Mucosa of descending colon (tissue), 3 donors: Measurements from ENCODE around the gene SEC24D. TPM values are rescaled to one million over a fixed set of nuclear protein-coding genes. Genes with fewer than 3 reads are reported as not detected.

Experiments
- ATAC-seq: fragments of 200-7000 bp; cut with Tn5 transposase; one replicate; pipeline ENCODE4 v1.9.1; 2020; ENCODE audit warnings: mild to moderate bottlenecking, moderate library complexity
- DNase-seq, 3 donors: peaks; one replicate each; pipeline ENCODE4 v3.0.0-alpha.2; 2020
- H3K36me3 ChIP-seq: fragments of 200-600 bp; one replicate; pipeline ENCODE4 v1.8.0; 2021; ENCODE audit warnings: low read depth, mild to moderate bottlenecking
- H3K4me1 ChIP-seq: fragments of 200-600 bp; one replicate; pipeline ENCODE4 v1.8.0; 2021; ENCODE audit warnings: low read depth, mild to moderate bottlenecking
- H3K4me3 ChIP-seq: fragments of 200-600 bp; one replicate; pipeline ENCODE4 v1.8.0; 2021; ENCODE audit warnings: mild to moderate bottlenecking
- H3K9me3 ChIP-seq: fragments of 200-600 bp; one replicate; pipeline ENCODE4 v1.8.0; 2021; ENCODE audit warnings: mild to moderate bottlenecking
- CTCF ChIP-seq: fragments of 200-600 bp; IDR thresholded peaks from one replicate; pipeline ENCODE4 v1.8.0; 2022; ENCODE audit warnings: antibody characterized with exemption, mild to moderate bottlenecking
- intact Hi-C, 2 donors: fragments of 100-400 bp; cut with DNase I in 1 of 2; cut with micrococcal nuclease in 1 of 2; formaldehyde crosslinking; loops; one replicate each; pipeline versions ENCODE4 v1.11.0 to v1.11.1; 2022; cut with DNase I, micrococcal nuclease
- total RNA-seq, 3 donors: library from RNA; stranded (reverse); fragmentation: NEBNext Ultra II Directional in 2 of 3; extraction: Animal tissue kit (Norgen Biotek cat#: 25700) in 2 of 3; gene quantifications; one replicate each; pipeline versions ENCODE4 v1.2.1 to v1.2.4, GENCODE V29; 2021 to 2023
- donor health status: DM: no; HTN: no; CAD: no; lungs with moderate emphysema.
- donor health status: DM: no; HTN: no; CAD: no.
- donor health status: DM: no; HTN: yes; CAD: no.

Gene SEC24D
- total RNA-seq, 3 donors from 2014 or later = 22.1 to 55.6 (median 45.3) TPM

- ATAC-seq = peak; percentile 99
- Histone ChIP-seq H3K4me1 (peaks cover 10% of the 10 kb centered on the region), H3K4me3 (peak within 1 kb of the TSS; percentile 20), H3K36me3 (peaks cover 5% of the 10 kb centered on the region), H3K9me3 (no peaks in the 10 kb centered on the region)
- DNase-seq = peak; percentile 94 to 95 (median 94)
- TF ChIP-seq CTCF = no peak
- intact Hi-C loops = no loop called here
Measured at GRCh38 chr4:118684873-118685811, 150.8 kb downstream of the SEC24D start, which contains the start of gene METTL14. METTL14 (plus strand) TSS chr4:118685392; CDS start chr4:118685535, 143 bp downstream.

- TF ChIP-seq CTCF = no peak
- intact Hi-C loops = no loop called here
- Histone ChIP-seq H3K4me3 (no peak overlapping the region), H3K4me1 (peaks cover 10% of the 10 kb centered on the region), H3K36me3 (no peaks in the 10 kb centered on the region), H3K9me3 (no peaks in the 10 kb centered on the region)
- peak; percentile 30 for ATAC-seq
- DNase-seq = no peak
Measured at GRCh38 chr4:118683513-118683912, 152.4 kb downstream of the SEC24D start.

- intact Hi-C loops = no loop called here
- no peaks in the 10 kb centered on the region for H3K36me3 ChIP-seq
- H3K4me1 ChIP-seq = peaks cover 10% of the 10 kb centered on the region
- no peak for TF ChIP-seq CTCF
- no peaks in the 10 kb centered on the region for H3K9me3 ChIP-seq
- no peak overlapping the region for H3K4me3 ChIP-seq
- DNase-seq (no peak), ATAC-seq (no peak)
Measured at GRCh38 chr4:118682928-118683327, 153.0 kb downstream of the SEC24D start.

- intact Hi-C loops = no loop called here
- Histone ChIP-seq H3K9me3 (no peaks in the 10 kb centered on the region), H3K4me1 (no peaks in the 10 kb centered on the region), H3K36me3 (no peaks in the 10 kb centered on the region), H3K4me3 (no peak overlapping the region)
- ATAC-seq (no peak), DNase-seq (no peak)
- no peak for TF ChIP-seq CTCF
Measured at GRCh38 chr4:118680808-118681207, 155.1 kb downstream of the SEC24D start.

- H3K36me3 ChIP-seq = no peaks in the 10 kb centered on the region
- no peak overlapping the region for H3K4me3 ChIP-seq
- no peaks in the 10 kb centered on the region for H3K4me1 ChIP-seq
- TF ChIP-seq CTCF = no peak
- intact Hi-C loops = no loop called here
- ATAC-seq = no peak
- no peaks in the 10 kb centered on the region for H3K9me3 ChIP-seq
- DNase-seq = no peak
Measured at GRCh38 chr4:118676128-118676527, 159.8 kb downstream of the SEC24D start.

Other genes starting within 250 kb of the SEC24D start
- 10 to 100 TPM; 33.6 to 53.6 (median 36.4) TPM for gene METTL14, start 150.7 kb downstream of the SEC24D start, total RNA-seq
- 100 to 1,000 TPM in 1 of 3 donors, 10 to 100 TPM in 2; 18.9 to 804 (median 91.1) TPM for gene SYNPO2, start 52.7 kb upstream of the SEC24D start, total RNA-seq